Liver (tissue), 9 donors: ENCODE data around the gene APEX2. TPM values are rescaled to one million over a fixed set of nuclear protein-coding genes. Genes with fewer than 3 reads are reported as not detected.

Source experiments
- DNase-seq: peaks from one replicate; pipeline ENCODE4 v3.0.0-alpha.2; 2017; ENCODE audit warnings: low spot score
- H3K27ac ChIP-seq, 2 donors: one replicate each; pipeline ENCODE4 v1.7.0; 2013; ENCODE audit warnings: inconsistent platforms in 2 of 2, low read length in 2 of 2, control low read depth in 1 of 2, low read depth in 1 of 2, mild to moderate bottlenecking in 1 of 2
- H3K27me3 ChIP-seq, 4 donors: one replicate each; pipeline versions ENCODE4 v1.6.1 to v1.7.0; 2013; ENCODE audit warnings: low read length in 3 of 4, inconsistent platforms in 1 of 4, mild to moderate bottlenecking in 1 of 4, moderate library complexity in 1 of 4; ENCODE audit not compliant: control insufficient read depth in 4 of 4, insufficient read depth in 4 of 4
- H3K36me3 ChIP-seq, 4 donors: one replicate each; pipeline versions ENCODE4 v1.6.1 to v1.7.0; 2013; ENCODE audit warnings: low read length in 3 of 4, mild to moderate bottlenecking in 3 of 4, low read depth in 1 of 4, moderate library complexity in 1 of 4; ENCODE audit not compliant: control insufficient read depth in 4 of 4, insufficient read depth in 3 of 4
- H3K4me1 ChIP-seq, 4 donors: one replicate each; pipeline versions ENCODE4 v1.6.1 to v1.7.0; 2013; ENCODE audit warnings: low read length in 3 of 4, mild to moderate bottlenecking in 3 of 4, moderate library complexity in 1 of 4; ENCODE audit not compliant: control insufficient read depth in 4 of 4, insufficient read depth in 4 of 4
- H3K4me3 ChIP-seq, 3 donors: one replicate each; pipeline versions ENCODE4 v1.6.1 to v1.7.0; 2013; ENCODE audit warnings: low read length in 3 of 3, control low read depth in 1 of 3, low read depth in 1 of 3, mild to moderate bottlenecking in 1 of 3
- H3K9ac ChIP-seq, 2 donors: one replicate each; pipeline ENCODE4 v1.7.0; 2013; ENCODE audit warnings: low read length in 2 of 2, mild to moderate bottlenecking in 2 of 2, moderate library complexity in 2 of 2, control low read depth in 1 of 2, low read depth in 1 of 2
- H3K9me3 ChIP-seq, 4 donors: one replicate each; pipeline versions ENCODE4 v1.6.1 to v1.7.0; 2013; ENCODE audit warnings: low read length in 3 of 4; ENCODE audit not compliant: control insufficient read depth in 4 of 4
- CTCF ChIP-seq: fragments of 150-350 bp; IDR thresholded peaks from 2 replicates; pipeline ENCODE4 v1.5.1; 2017; ENCODE audit warnings: improper control_type of control experiment, low read depth, low read length; ENCODE audit not compliant: missing input control
- EGR1 ChIP-seq, 2 donors: IDR thresholded peaks; 2 replicates each; pipeline ENCODE4 v1.6.1; 2016 to 2018; ENCODE audit warnings: antibody characterized with exemption in 2 of 2, low read depth in 2 of 2
- FOXA1 ChIP-seq: IDR thresholded peaks from 2 replicates; pipeline ENCODE4 v1.6.1; 2016; ENCODE audit warnings: antibody characterized with exemption
- GABPA ChIP-seq, 2 donors: IDR thresholded peaks in 1 of 2; conservative IDR thresholded peaks in 1 of 2; 2 replicates each; pipeline ENCODE4 v1.6.1; 2016; ENCODE audit warnings: antibody characterized with exemption in 2 of 2, mild to moderate bottlenecking in 1 of 2, moderate library complexity in 1 of 2
- HNF4G ChIP-seq: IDR thresholded peaks from 2 replicates; pipeline ENCODE4 v1.6.1; 2016; ENCODE audit warnings: antibody characterized with exemption
- MAX ChIP-seq: IDR thresholded peaks from 2 replicates; pipeline ENCODE4 v1.6.1; 2016; ENCODE audit warnings: antibody characterized with exemption
- RAD21 ChIP-seq, 2 donors: IDR thresholded peaks; 2 replicates each; pipeline ENCODE4 v1.6.1; 2016; ENCODE audit warnings: antibody characterized with exemption in 2 of 2, mild to moderate bottlenecking in 2 of 2
- REST ChIP-seq: IDR thresholded peaks from 2 replicates; pipeline ENCODE4 v1.6.1; 2016; ENCODE audit warnings: antibody characterized with exemption, mild to moderate bottlenecking
- SP1 ChIP-seq: IDR thresholded peaks from 2 replicates; pipeline ENCODE4 v1.6.1; 2018; ENCODE audit warnings: antibody characterized with exemption, mild to moderate bottlenecking
- TAF1 ChIP-seq: conservative IDR thresholded peaks from 2 replicates; pipeline ENCODE4 v1.6.1; 2016; ENCODE audit warnings: antibody characterized with exemption, mild to moderate bottlenecking
- ZBTB33 ChIP-seq: IDR thresholded peaks from 2 replicates; pipeline ENCODE4 v1.6.1; 2016; ENCODE audit warnings: antibody characterized with exemption
- WGBS: extraction: QIAGEN DNeasy Blood & Tissue Kit; methylation state at CpG from one replicate; pipeline ENCODE4 v1.1.7; 2013; 5-methylcytosine and 5-hydroxymethylcytosine counted together
- polyA plus RNA-seq, 2 donors: library from polyadenylated mRNA; stranded (reverse) in 1 of 2; unstranded in 1 of 2; fragments of 200-250 nt in 1 of 2; fragments of >200 nt in 1 of 2; fragmentation: Nextera tagmentation in 1 of 2; extraction: Ambion mirVana in 1 of 2; gene quantifications; one replicate each; pipeline versions ENCODE4 v1.2.1 to v1.2.3, GENCODE V29; 2013 to 2015
- total RNA-seq, 2 donors: library from RNA; depleted of rRNA; stranded (reverse); fragments of >200 nt; gene quantifications; one replicate each; pipeline ENCODE4 v1.2.3, GENCODE V29; 2014
- donor health status: healthy.
- donor health status: healthy.
- donor health status: healthy.
- donor health status: healthy.
- donor health status: healthy.

APEX2 gene
- total and polyA plus RNA-seq, 4 donors = 5.0 to 8.6 (median 6.7) TPM

- Histone ChIP-seq H3K4me3 (no peak overlapping the region), H3K9ac (no peak overlapping the region), H3K4me1 (peaks cover 0 to 4% (median 0%) of the 10 kb centered on the region in 4 donors), H3K9me3 (no peaks in the 10 kb centered on the region), H3K27ac (no peak overlapping the region), H3K27me3 (no peaks in the 10 kb centered on the region), H3K36me3 (no peaks in the 10 kb centered on the region)
- 45% methylated on average over 7 of the region's 7 CpGs for WGBS
- TF ChIP-seq TAF1 = no peak
- no peak for TF ChIP-seq GABPA (IDR thresholded peaks at IDR 0.05 in 1 of 2, conservative IDR thresholded peaks at IDR 0.05 in 1 of 2)
- TF ChIP-seq MAX = no peak
- no peak for TF ChIP-seq CTCF
- no peak for TF ChIP-seq SP1
- TF ChIP-seq EGR1 (IDR thresholded peaks at IDR 0.05; ENCODE audit: low read depth in 2 of 2) = no peak
- TF ChIP-seq HNF4G = no peak
- no peak for TF ChIP-seq REST
- no peak for TF ChIP-seq FOXA1
- TF ChIP-seq ZBTB33 = no peak
- no peak for DNase-seq
These were observed 56.9 kb downstream of the APEX2 start for GRCh38 chrX:55056820-55057674.

- Histone ChIP-seq H3K9me3 (no peaks in the 10 kb centered on the region), H3K9ac (no peak overlapping the region), H3K27me3 (no peaks in the 10 kb centered on the region), H3K27ac (no peak overlapping the region), H3K4me1 (peaks cover 0 to 4% (median 0%) of the 10 kb centered on the region in 4 donors), H3K36me3 (no peaks in the 10 kb centered on the region), H3K4me3 (no peak overlapping the region)
- WGBS = 21% methylated on average over 5 of the region's 5 CpGs
- peak; percentile 38 for DNase-seq
- TF ChIP-seq RAD21 (IDR thresholded peaks at IDR 0.05) = peak; percentile 87 to 93
- TF ChIP-seq CTCF = peak; percentile 80
- TF ChIP-seq SP1 = no peak
- TF ChIP-seq EGR1 (IDR thresholded peaks at IDR 0.05; ENCODE audit: low read depth in 2 of 2) = no peak
These were observed 57.6 kb downstream of the APEX2 start for GRCh38 chrX:55057675-55058249.
